SU-DHL-6 (cell line): ENCODE results near the gene HELLS.

Experiments
- EZH2phosphoT487 ChIP-seq: fragments of 200-600 bp; sonication (generic), shearing (Covaris generic); conservative IDR thresholded peaks from 2 replicates; pipeline ENCODE4 v1.6.1; 2018; ENCODE audit warnings: mild to moderate bottlenecking, antibody characterized with exemption, low read length, moderate library complexity, mixed read lengths
- TF ChIP-seq, protein P1 (sequence below): fragments of 200-600 bp; sonication (generic); IDR thresholded peaks from one replicate; pipeline ENCODE4 v1.5.1; 2017; ENCODE audit warnings: antibody characterized with exemption, mild to moderate bottlenecking, low read length, moderate library complexity; ENCODE audit not compliant: insufficient read depth, poor library complexity, severe bottlenecking

DNA sequence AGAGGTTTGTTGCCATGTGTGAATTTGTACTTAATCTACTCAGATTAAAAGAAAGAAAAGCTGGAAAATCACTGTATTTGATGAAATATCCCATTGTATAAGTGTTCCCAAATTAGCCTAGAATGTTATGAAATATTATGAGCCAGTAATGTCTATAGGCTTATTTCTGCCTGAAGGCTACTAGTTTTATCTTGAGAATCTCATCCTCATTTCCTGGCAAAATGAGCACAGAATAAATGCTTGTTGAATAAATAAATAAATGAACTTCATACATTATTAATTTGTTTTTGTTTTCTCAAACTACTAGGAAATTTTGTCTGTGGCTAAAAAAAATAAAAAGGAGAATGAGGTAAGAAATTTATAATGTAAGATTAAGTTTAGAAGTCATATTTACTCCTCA lies 25.5 kb downstream of the HELLS start:
- TF ChIP-seq, protein P1, sequence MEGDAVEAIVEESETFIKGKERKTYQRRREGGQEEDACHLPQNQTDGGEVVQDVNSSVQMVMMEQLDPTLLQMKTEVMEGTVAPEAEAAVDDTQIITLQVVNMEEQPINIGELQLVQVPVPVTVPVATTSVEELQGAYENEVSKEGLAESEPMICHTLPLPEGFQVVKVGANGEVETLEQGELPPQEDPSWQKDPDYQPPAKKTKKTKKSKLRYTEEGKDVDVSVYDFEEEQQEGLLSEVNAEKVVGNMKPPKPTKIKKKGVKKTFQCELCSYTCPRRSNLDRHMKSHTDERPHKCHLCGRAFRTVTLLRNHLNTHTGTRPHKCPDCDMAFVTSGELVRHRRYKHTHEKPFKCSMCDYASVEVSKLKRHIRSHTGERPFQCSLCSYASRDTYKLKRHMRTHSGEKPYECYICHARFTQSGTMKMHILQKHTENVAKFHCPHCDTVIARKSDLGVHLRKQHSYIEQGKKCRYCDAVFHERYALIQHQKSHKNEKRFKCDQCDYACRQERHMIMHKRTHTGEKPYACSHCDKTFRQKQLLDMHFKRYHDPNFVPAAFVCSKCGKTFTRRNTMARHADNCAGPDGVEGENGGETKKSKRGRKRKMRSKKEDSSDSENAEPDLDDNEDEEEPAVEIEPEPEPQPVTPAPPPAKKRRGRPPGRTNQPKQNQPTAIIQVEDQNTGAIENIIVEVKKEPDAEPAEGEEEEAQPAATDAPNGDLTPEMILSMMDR = no peak
- TF ChIP-seq EZH2phosphoT487 = no peak
